HepG2 (cell line): ENCODE data around the gene KANSL1. TPM values are rescaled to one million over a fixed set of nuclear protein-coding genes. Genes with fewer than 3 reads are reported as not detected.

ENCODE experiments used
- ATAC-seq: fragments of 200-7000 bp; cut with Tn5 transposase; 3 replicates; pipeline ENCODE4 v1.9.1; 2020; ENCODE audit warnings: mild to moderate bottlenecking, moderate library complexity
- BruUV-seq: library from RNA; stranded (reverse); fragments of 400-500 nt; replicated peaks from 2 replicates; lab custom pipeline; 2021; lab: Mats Ljungman, UMichigan
- CTCF ChIA-PET: fragments of 300-600 bp; formaldehyde crosslinking; extraction: SDS; loops from one replicate; lab custom pipeline; 2021; ENCODE audit warnings: low total read pairs, inconsistent platforms, low intra/inter-chr PET ratio; lab: Yijun Ruan, JAX
- POLR2A ChIA-PET: fragments of 350-600 bp; sonication (Branson Sonifier 250); formaldehyde crosslinking; loops from one replicate; lab custom pipeline; 2020; ENCODE audit warnings: antibody characterized with exemption, inconsistent platforms; lab: Yijun Ruan, JAX
- DNase-seq: peaks from one replicate; pipeline ENCODE4 v3.0.0-alpha.2; 2015; ENCODE audit warnings: low spot score
- FAIRE-seq: peaks from 3 replicates; lab custom pipeline; 2011; peaks lifted over from hg19 to GRCh38; lab: Jason Lieb, UNC
- H2AFZ ChIP-seq: one replicate; pipeline ENCODE4 v1.6.1; 2011; ENCODE audit warnings: low read length, inconsistent platforms
- H3K27ac ChIP-seq: fragments of 300-600 bp; 3 replicates; pipeline ENCODE4 v1.8.0; 2011; ENCODE audit warnings: mixed run types, mild to moderate bottlenecking, mixed read lengths, low read length, inconsistent platforms; ENCODE audit not compliant: insufficient read depth; ENCODE audit errors: extremely low read length
- H3K27me3 ChIP-seq, 2 experiments: fragments of 200-600 bp in 1 of 2; 2 replicates in 1 of 2; 3 replicates in 1 of 2; pipeline versions ENCODE4 v1.6.0 to v1.8.0; 2011; ENCODE audit warnings: low read length in 2 of 2, mild to moderate bottlenecking in 2 of 2, moderate library complexity in 2 of 2, inconsistent platforms in 1 of 2; ENCODE audit not compliant: insufficient read depth in 2 of 2, control insufficient read depth in 1 of 2
- H3K36me3 ChIP-seq, 2 experiments: fragments of 200-600 bp in 1 of 2; replicated peaks in 1 of 2; 2 replicates in 1 of 2; 3 replicates in 1 of 2; pipeline versions ENCODE4 v1.5.1 to v1.8.0; 2011; ENCODE audit warnings: low read length in 2 of 2, inconsistent platforms in 1 of 2; ENCODE audit not compliant: insufficient read depth in 2 of 2, control insufficient read depth in 1 of 2
- H3K4me1 ChIP-seq: 2 replicates; pipeline ENCODE4 v1.5.1; 2012; ENCODE audit warnings: low read length, inconsistent platforms; ENCODE audit not compliant: insufficient read depth
- H3K4me2 ChIP-seq: 2 replicates; pipeline ENCODE4 v1.6.0; 2011; ENCODE audit warnings: low read depth, low read length, inconsistent platforms
- H3K4me3 ChIP-seq, 3 experiments: fragments of 200-600 bp in 1 of 3; sonication (generic), shearing (Covaris generic) in 1 of 3; replicated peaks in 1 of 3; 2 replicates each; pipeline ENCODE4 v1.5.1; 2011 to 2016; ENCODE audit warnings: low read length in 3 of 3, inconsistent platforms in 2 of 3, low read depth in 2 of 3, mild to moderate bottlenecking in 2 of 3, control low read depth in 1 of 3, mixed read lengths in 1 of 3; ENCODE audit not compliant: insufficient read depth in 1 of 3
- H3K79me2 ChIP-seq: one replicate; pipeline ENCODE4 v1.6.1; 2011; ENCODE audit warnings: low read length, inconsistent platforms; ENCODE audit not compliant: insufficient read depth
- H3K9ac ChIP-seq: 2 replicates; pipeline ENCODE4 v1.6.0; 2011; ENCODE audit warnings: mild to moderate bottlenecking, low read depth, low read length, inconsistent platforms; ENCODE audit not compliant: insufficient read depth
- H3K9me3 ChIP-seq: 2 replicates; pipeline ENCODE4 v1.5.1; 2012; ENCODE audit warnings: mild to moderate bottlenecking, low read length
- H4K20me1 ChIP-seq: 2 replicates; pipeline ENCODE4 v1.6.0; 2011; ENCODE audit warnings: inconsistent platforms, mild to moderate bottlenecking, low read length, moderate library complexity; ENCODE audit not compliant: insufficient read depth
- ASH2L ChIP-seq: fragments of 300-600, 200-600 bp; sonication (generic); IDR thresholded peaks from 2 replicates; pipeline ENCODE4 v1.7.0; 2017; ENCODE audit warnings: low read depth, mild to moderate bottlenecking, moderate library complexity, mixed read lengths, low read length; ENCODE audit not compliant: insufficient read length
- CREB1 ChIP-seq, 2 experiments: fragments of 450-650 bp in 1 of 2; IDR thresholded peaks; 2 replicates each; pipeline ENCODE4 v1.6.1; 2016 to 2017; ENCODE audit warnings: control low read depth in 1 of 2, mild to moderate bottlenecking in 1 of 2, missing compliant biosample characterization in 1 of 2, missing genetic modification characterization in 1 of 2
- DPF2 ChIP-seq: sonication (generic); formaldehyde crosslinking; IDR thresholded peaks from 2 replicates; pipeline ENCODE4 v1.4.0; 2020; ENCODE audit warnings: mild to moderate bottlenecking, low read depth, missing genetic modification reagents, borderline replicate concordance
- KLF6 ChIP-seq: IDR thresholded peaks from 2 replicates; pipeline ENCODE4 v1.8.0; 2016; ENCODE audit warnings: missing biosample characterization, missing genetic modification reagents
- NR2F2 ChIP-seq: IDR thresholded peaks from 2 replicates; pipeline ENCODE4 v1.6.1; 2012; ENCODE audit warnings: low read depth, inconsistent platforms, borderline replicate concordance
- SAFB2 ChIP-seq: sonication (generic); formaldehyde crosslinking; IDR thresholded peaks from 2 replicates; pipeline ENCODE4 v1.5.1; 2020; ENCODE audit warnings: missing genetic modification reagents, low read depth, mild to moderate bottlenecking, borderline replicate concordance
- SMC3 ChIP-seq: IDR thresholded peaks from 2 replicates; pipeline ENCODE4 v1.6.1; 2011; ENCODE audit warnings: low read length, improper control_type of control experiment
- TFE3 ChIP-seq: IDR thresholded peaks from 2 replicates; pipeline ENCODE4 v1.6.1; 2016
- ZNF205 ChIP-seq: IDR thresholded peaks from 2 replicates; pipeline ENCODE4 v1.6.1; 2018; ENCODE audit warnings: missing biosample characterization, missing genetic modification reagents
- ZNF776 ChIP-seq: sonication (generic); formaldehyde crosslinking; IDR thresholded peaks from 2 replicates; pipeline ENCODE4 v1.4.0; 2020; ENCODE audit warnings: mild to moderate bottlenecking, missing genetic modification reagents
- WGBS: methylation state at CpG from one replicate; pipeline ENCODE4 v1.1.6; 2017; ENCODE audit warnings: low lambda C conversion rate; 5-methylcytosine and 5-hydroxymethylcytosine counted together
- in situ Hi-C: cut with HindIII; loops from 2 replicates; pipeline ENCODE4 v1.10.0; 2017; ENCODE audit warnings: low pct_unique_long_range_greater_than_20kb; ENCODE audit not compliant: extremely low pct_ligation_motif_present
- intact Hi-C: fragments of 100-400 bp; cut with micrococcal nuclease; formaldehyde crosslinking; loops from one replicate; pipeline ENCODE4 v1.10.0; 2022; ENCODE audit not compliant: unreplicated experiment
- polyA plus RNA-seq, 8 experiments: library from polyadenylated mRNA; depleted of rRNA in 3 of 8; stranded (reverse) in 7 of 8; unstranded in 1 of 8; fragments of >200 nt; fragmentation: Illumina TruSeq in 4 of 8; extraction: Trizol in 4 of 8; gene quantifications; 2 replicates each; pipeline versions ENCODE4 v1.2.1 to v1.2.3, GENCODE V29; 2011 to 2016; ENCODE audit warnings: low read depth in 4 of 8, missing spikeins in 1 of 8, mixed read lengths in 1 of 8; ENCODE audit not compliant: insufficient read depth in 1 of 8
- total RNA-seq, 5 experiments: library from RNA; depleted of rRNA; stranded (reverse); fragments of >200 nt; fragmentation: Illumina TruSeq; extraction: Trizol; gene quantifications; 2 replicates each; pipeline ENCODE4 v1.2.3, GENCODE V29; 2016; ENCODE audit warnings: low read depth in 1 of 5
- TF ChIP-seq, protein P1 (sequence below): sonication (generic); IDR thresholded peaks from 2 replicates; pipeline ENCODE4 v1.6.1; 2016; ENCODE audit warnings: low read depth, borderline replicate concordance
- TF ChIP-seq, protein P2 (sequence below): IDR thresholded peaks from 2 replicates; pipeline ENCODE4 v1.6.1; 2018; ENCODE audit warnings: missing genetic modification reagents
- TF ChIP-seq, protein P3 (sequence below): IDR thresholded peaks from 2 replicates; pipeline ENCODE4 v1.6.1; 2012; ENCODE audit warnings: low read length, improper control_type of control experiment
- TF ChIP-seq, protein P4 (sequence below): sonication (generic); formaldehyde crosslinking; IDR thresholded peaks from 2 replicates; pipeline ENCODE4 v1.4.0; 2020; ENCODE audit warnings: mild to moderate bottlenecking, missing genetic modification reagents

Gene KANSL1
- total and polyA plus RNA-seq, 2 of the 13 experiments (the other 11 are each of a cell fraction or from before 2014, with no cell fraction given) = 24.0 to 59.6 TPM

- peaks cover 65% of the 10 kb centered on the region for H3K79me2 ChIP-seq
- ChIA-PET POLR2A (no interaction called here), CTCF (no interaction called here)
- TF ChIP-seq SAFB2 (CRISPR knock-in tag) = no peak
- TF ChIP-seq, protein P1, sequence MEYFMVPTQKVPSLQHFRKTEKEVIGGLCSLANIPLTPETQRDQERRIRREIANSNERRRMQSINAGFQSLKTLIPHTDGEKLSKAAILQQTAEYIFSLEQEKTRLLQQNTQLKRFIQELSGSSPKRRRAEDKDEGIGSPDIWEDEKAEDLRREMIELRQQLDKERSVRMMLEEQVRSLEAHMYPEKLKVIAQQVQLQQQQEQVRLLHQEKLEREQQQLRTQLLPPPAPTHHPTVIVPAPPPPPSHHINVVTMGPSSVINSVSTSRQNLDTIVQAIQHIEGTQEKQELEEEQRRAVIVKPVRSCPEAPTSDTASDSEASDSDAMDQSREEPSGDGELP = no peak
- TF ChIP-seq ASH2L = no peak
- TF ChIP-seq TFE3 (CRISPR knock-in tag) = no peak
- TF ChIP-seq CREB1 (IDR thresholded peaks at IDR 0.05) = no peak
- TF ChIP-seq CREB1 (CRISPR knock-in tag; IDR thresholded peaks at IDR 0.05) = no peak
- TF ChIP-seq DPF2 (CRISPR knock-in tag) = no peak
- TF ChIP-seq KLF6 (CRISPR knock-in tag) = no peak
- TF ChIP-seq, protein P2, sequence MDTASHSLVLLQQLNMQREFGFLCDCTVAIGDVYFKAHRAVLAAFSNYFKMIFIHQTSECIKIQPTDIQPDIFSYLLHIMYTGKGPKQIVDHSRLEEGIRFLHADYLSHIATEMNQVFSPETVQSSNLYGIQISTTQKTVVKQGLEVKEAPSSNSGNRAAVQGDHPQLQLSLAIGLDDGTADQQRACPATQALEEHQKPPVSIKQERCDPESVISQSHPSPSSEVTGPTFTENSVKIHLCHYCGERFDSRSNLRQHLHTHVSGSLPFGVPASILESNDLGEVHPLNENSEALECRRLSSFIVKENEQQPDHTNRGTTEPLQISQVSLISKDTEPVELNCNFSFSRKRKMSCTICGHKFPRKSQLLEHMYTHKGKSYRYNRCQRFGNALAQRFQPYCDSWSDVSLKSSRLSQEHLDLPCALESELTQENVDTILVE (CRISPR knock-in tag) = no peak
- TF ChIP-seq, protein P3, sequence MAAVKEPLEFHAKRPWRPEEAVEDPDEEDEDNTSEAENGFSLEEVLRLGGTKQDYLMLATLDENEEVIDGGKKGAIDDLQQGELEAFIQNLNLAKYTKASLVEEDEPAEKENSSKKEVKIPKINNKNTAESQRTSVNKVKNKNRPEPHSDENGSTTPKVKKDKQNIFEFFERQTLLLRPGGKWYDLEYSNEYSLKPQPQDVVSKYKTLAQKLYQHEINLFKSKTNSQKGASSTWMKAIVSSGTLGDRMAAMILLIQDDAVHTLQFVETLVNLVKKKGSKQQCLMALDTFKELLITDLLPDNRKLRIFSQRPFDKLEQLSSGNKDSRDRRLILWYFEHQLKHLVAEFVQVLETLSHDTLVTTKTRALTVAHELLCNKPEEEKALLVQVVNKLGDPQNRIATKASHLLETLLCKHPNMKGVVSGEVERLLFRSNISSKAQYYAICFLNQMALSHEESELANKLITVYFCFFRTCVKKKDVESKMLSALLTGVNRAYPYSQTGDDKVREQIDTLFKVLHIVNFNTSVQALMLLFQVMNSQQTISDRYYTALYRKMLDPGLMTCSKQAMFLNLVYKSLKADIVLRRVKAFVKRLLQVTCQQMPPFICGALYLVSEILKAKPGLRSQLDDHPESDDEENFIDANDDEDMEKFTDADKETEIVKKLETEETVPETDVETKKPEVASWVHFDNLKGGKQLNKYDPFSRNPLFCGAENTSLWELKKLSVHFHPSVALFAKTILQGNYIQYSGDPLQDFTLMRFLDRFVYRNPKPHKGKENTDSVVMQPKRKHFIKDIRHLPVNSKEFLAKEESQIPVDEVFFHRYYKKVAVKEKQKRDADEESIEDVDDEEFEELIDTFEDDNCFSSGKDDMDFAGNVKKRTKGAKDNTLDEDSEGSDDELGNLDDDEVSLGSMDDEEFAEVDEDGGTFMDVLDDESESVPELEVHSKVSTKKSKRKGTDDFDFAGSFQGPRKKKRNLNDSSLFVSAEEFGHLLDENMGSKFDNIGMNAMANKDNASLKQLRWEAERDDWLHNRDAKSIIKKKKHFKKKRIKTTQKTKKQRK = no peak
- TF ChIP-seq, protein P4, sequence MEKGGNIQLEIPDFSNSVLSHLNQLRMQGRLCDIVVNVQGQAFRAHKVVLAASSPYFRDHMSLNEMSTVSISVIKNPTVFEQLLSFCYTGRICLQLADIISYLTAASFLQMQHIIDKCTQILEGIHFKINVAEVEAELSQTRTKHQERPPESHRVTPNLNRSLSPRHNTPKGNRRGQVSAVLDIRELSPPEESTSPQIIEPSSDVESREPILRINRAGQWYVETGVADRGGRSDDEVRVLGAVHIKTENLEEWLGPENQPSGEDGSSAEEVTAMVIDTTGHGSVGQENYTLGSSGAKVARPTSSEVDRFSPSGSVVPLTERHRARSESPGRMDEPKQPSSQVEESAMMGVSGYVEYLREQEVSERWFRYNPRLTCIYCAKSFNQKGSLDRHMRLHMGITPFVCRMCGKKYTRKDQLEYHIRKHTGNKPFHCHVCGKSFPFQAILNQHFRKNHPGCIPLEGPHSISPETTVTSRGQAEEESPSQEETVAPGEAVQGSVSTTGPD = no peak
- no peak for TF ChIP-seq ZNF205 (CRISPR knock-in tag)
- TF ChIP-seq SMC3 = no peak
- TF ChIP-seq NR2F2 = no peak
- TF ChIP-seq ZNF776 (CRISPR knock-in tag) = no peak
- H3K36me3 ChIP-seq = peaks cover 13 to 57% of the 10 kb centered on the region in 2 experiments
- H3K9ac ChIP-seq = no peak overlapping the region
- no peak overlapping the region for H2AFZ ChIP-seq
- intact Hi-C loops (loop anchor here (5.0 kb wide), 1 partner anchor 56 kb away; no protein-coding TSS in a partner anchor), in situ Hi-C loops (no loop called here)
- no peak for DNase-seq
- H3K9me3 ChIP-seq = no peaks in the 10 kb centered on the region
- no peak overlapping the region for H3K27ac ChIP-seq
- no peak overlapping the region for H3K4me3 ChIP-seq
- no TSS peak for BruUV-seq
- H3K4me1 ChIP-seq = no peaks in the 10 kb centered on the region
- H3K4me2 ChIP-seq = no peak overlapping the region
- H4K20me1 ChIP-seq = peaks cover 21% of the 10 kb centered on the region
- FAIRE-seq = no peak
- WGBS = 96% methylated on average over 4 of the region's 4 CpGs
- H3K27me3 ChIP-seq = no peaks in the 10 kb centered on the region
- ATAC-seq = no peak
Observed at GRCh38 chr17:46090871-46091270, 102.4 kb downstream of the KANSL1 start.
